ENCODE results near the gene EEF1A2.

DNA sequence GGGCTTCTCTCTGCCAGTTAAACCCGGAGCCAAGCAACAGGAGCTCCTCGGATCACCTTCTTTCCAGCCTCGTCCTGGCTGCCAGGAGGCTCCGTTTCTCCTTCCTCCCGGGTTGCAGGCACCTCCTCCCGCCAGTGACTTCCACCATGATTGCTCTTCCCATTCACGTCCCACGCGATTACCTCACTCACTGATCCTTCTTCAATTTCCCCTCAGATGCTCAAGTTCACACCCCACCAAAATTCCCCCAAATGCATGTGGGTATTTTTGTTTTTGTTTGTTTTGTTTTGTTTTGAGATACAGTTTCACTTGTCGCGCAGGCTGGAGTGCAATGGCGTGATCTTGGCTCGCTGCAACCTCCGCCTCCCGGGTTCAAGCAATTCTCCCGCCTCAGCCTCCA lies 51.6 kb downstream of the EEF1A2 start:
- no peak for TF ChIP-seq POLR2A (IDR thresholded peaks at IDR 0.05)
- TF ChIP-seq, protein P1, sequence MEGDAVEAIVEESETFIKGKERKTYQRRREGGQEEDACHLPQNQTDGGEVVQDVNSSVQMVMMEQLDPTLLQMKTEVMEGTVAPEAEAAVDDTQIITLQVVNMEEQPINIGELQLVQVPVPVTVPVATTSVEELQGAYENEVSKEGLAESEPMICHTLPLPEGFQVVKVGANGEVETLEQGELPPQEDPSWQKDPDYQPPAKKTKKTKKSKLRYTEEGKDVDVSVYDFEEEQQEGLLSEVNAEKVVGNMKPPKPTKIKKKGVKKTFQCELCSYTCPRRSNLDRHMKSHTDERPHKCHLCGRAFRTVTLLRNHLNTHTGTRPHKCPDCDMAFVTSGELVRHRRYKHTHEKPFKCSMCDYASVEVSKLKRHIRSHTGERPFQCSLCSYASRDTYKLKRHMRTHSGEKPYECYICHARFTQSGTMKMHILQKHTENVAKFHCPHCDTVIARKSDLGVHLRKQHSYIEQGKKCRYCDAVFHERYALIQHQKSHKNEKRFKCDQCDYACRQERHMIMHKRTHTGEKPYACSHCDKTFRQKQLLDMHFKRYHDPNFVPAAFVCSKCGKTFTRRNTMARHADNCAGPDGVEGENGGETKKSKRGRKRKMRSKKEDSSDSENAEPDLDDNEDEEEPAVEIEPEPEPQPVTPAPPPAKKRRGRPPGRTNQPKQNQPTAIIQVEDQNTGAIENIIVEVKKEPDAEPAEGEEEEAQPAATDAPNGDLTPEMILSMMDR (IDR thresholded peaks at IDR 0.05), result no peak

All from uterus (tissue), 2 donors.